Tibial artery (tissue), 4 donors: ENCODE data around the gene OR10G3.

Experiments used
- DNase-seq, 2 donors: peaks; one replicate each; pipeline ENCODE4 v3.0.0-alpha.2; 2019
- H3K27ac ChIP-seq, 2 donors: fragments of 200-600 bp; sonication (generic) in 1 of 2; 1 replicate in 1 of 2; 2 replicates in 1 of 2; pipeline ENCODE4 v1.5.1; 2018 to 2019; ENCODE audit warnings: mild to moderate bottlenecking in 1 of 2
- H3K27me3 ChIP-seq, 2 donors: fragments of 200-600 bp; sonication (generic) in 1 of 2; one replicate each; pipeline versions ENCODE4 v1.5.1 to v1.6.0; 2016 to 2019
- H3K36me3 ChIP-seq, 3 donors: fragments of 200-600 bp; sonication (generic) in 2 of 3; one replicate each; pipeline ENCODE4 v1.5.1; 2016 to 2019; ENCODE audit warnings: mild to moderate bottlenecking in 2 of 3
- H3K4me1 ChIP-seq, 4 donors: fragments of 200-600 bp; sonication (generic) in 2 of 4; 1 replicate in 3 of 4; 2 replicates in 1 of 4; pipeline ENCODE4 v1.5.1; 2016 to 2019
- H3K4me3 ChIP-seq, 2 donors: fragments of 200-600 bp; sonication (generic) in 1 of 2; 1 replicate in 1 of 2; 2 replicates in 1 of 2; pipeline ENCODE4 v1.5.1; 2018 to 2019; ENCODE audit warnings: mild to moderate bottlenecking in 2 of 2
- H3K9me3 ChIP-seq, 3 donors: fragments of 200-600 bp; sonication (generic) in 1 of 3; one replicate each; pipeline ENCODE4 v1.5.1; 2016 to 2019
- CTCF ChIP-seq, 2 experiments: fragments of 200-600 bp in 1 of 2; fragments of 450-650 bp in 1 of 2; IDR thresholded peaks; one replicate each; pipeline ENCODE4 v1.5.1; 2017 to 2019; ENCODE audit warnings: antibody characterized with exemption in 2 of 2, mild to moderate bottlenecking in 1 of 2, moderate library complexity in 1 of 2
- intact Hi-C: fragments of 100-400 bp; cut with DNase I; formaldehyde crosslinking; loops from one replicate; pipeline ENCODE4 v1.15.0; 2023; ENCODE audit warnings: low total_unique reads

OR10G3 gene

GRCh38 chr14:21520767-21521166 is 59.1 kb downstream of the OR10G3 start:
- no peaks in the 10 kb centered on the region for H3K27me3 ChIP-seq
- H3K4me3 ChIP-seq: no peak overlapping the region
- intact Hi-C loops: no loop called here
- no peaks in the 10 kb centered on the region for H3K9me3 ChIP-seq
- DNase-seq: no peak
- H3K27ac ChIP-seq: no peak overlapping the region
- H3K36me3 ChIP-seq: peaks cover 0 to 23% (median 0%) of the 10 kb centered on the region in 3 donors
- peaks cover 0 to 11% (median 2%) of the 10 kb centered on the region in 4 donors for H3K4me1 ChIP-seq
- no peak for TF ChIP-seq CTCF (IDR thresholded peaks at IDR 0.05)

GRCh38 chr14:21518725-21519124 is 61.2 kb downstream of the OR10G3 start:
- intact Hi-C loops: no loop called here
- no peak for DNase-seq
- Histone ChIP-seq H3K27me3 (no peaks in the 10 kb centered on the region), H3K4me3 (no peak overlapping the region), H3K27ac (no peak overlapping the region), H3K9me3 (no peaks in the 10 kb centered on the region), H3K4me1 (no peaks in the 10 kb centered on the region), H3K36me3 (peaks cover 0 to 11% (median 0%) of the 10 kb centered on the region in 3 donors)
- no peak for TF ChIP-seq CTCF (IDR thresholded peaks at IDR 0.05)
